ENCODE data around the gene PRDX5.

The PRDX5 gene

DNA sequence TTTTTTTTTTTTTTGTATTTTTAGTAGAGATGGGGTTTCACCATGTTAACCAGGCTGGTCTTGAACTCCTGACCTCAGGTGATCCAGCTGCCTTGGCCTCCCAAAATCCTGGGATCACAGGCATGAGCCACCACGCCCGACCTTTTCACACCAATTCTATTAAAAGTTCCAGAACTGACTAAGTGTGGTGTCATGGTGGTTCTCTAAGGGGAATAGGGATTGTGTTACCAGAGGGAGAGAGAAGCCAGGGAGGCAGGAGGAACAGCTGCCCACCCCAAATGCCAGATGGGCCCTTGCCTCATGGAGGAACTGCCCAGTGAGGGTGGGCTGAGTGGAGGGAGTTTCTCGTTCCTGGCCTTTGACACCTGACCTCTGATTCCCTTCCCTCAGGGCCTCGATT is 47.0 kb downstream of the PRDX5 start:
- Histone ChIP-seq H3F3A (ENCODE audit: insufficient read depth) (no peaks in the 10 kb centered on the region), H3K36me3 (ENCODE audit: low read length) (no peaks in the 10 kb centered on the region), H3K4me2 (ENCODE audit: low read depth, low read length, poor library complexity, severe bottlenecking) (no peak overlapping the region), H3K9me3 (ENCODE audit: insufficient read depth, low read length) (no peaks in the 10 kb centered on the region), H3K9me2 (replicated peaks; ENCODE audit: insufficient read depth, low read length) (no peaks in the 10 kb centered on the region), H3K4me3 (ENCODE audit: insufficient read depth, low read length, poor library complexity, severe bottlenecking) (no peak overlapping the region), H3K9ac (ENCODE audit: low read length) (no peak overlapping the region), H2AFZ (ENCODE audit: low read depth, low read length, severe bottlenecking) (no peak overlapping the region), H3K79me2 (ENCODE audit: insufficient read depth, low read length) (no peaks in the 10 kb centered on the region), H3K27ac (ENCODE audit: low read depth, low read length) (no peak overlapping the region), H4K20me1 (ENCODE audit: low read depth, low read length) (no peaks in the 10 kb centered on the region), H3K27me3 (ENCODE audit: low read length) (no peaks in the 10 kb centered on the region)
- TF ChIP-seq EZH2phosphoT487 (conservative IDR thresholded peaks at IDR 0.05; ENCODE audit: low read length) (no peak), CTCF (IDR thresholded peaks at IDR 0.05; ENCODE audit: insufficient read depth, low read length, poor library complexity, severe bottlenecking) (no peak)

DNA sequence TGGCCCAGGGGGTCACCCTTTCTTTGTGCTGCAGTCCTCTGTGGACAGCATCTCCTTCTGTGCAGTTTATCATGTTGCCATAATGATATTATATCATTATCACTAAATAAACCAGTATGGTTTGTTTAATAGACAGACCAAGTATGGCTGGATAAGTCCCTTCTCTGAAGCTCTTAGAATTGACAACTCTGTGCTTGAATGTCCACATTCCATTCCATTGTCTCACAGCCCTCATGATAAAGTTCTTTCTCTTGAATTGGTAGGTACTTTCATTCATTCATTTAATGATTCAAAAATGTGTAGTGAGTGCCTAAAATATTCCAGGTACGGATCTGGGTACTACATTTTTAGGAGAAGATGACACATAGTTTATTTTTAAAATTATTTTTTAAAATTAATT is 48.8 kb downstream of the PRDX5 start:
- Histone ChIP-seq H3K9me2 (replicated peaks; ENCODE audit: insufficient read depth, low read length) (no peaks in the 10 kb centered on the region), H2AFZ (ENCODE audit: low read depth, low read length, severe bottlenecking) (no peak overlapping the region), H3K27me3 (ENCODE audit: low read length) (no peaks in the 10 kb centered on the region), H3F3A (ENCODE audit: insufficient read depth) (no peaks in the 10 kb centered on the region), H3K9ac (ENCODE audit: low read length) (no peak overlapping the region), H4K20me1 (ENCODE audit: low read depth, low read length) (no peaks in the 10 kb centered on the region), H3K4me2 (ENCODE audit: low read depth, low read length, poor library complexity, severe bottlenecking) (no peak overlapping the region), H3K9me3 (ENCODE audit: insufficient read depth, low read length) (no peaks in the 10 kb centered on the region), H3K36me3 (ENCODE audit: low read length) (no peaks in the 10 kb centered on the region), H3K27ac (ENCODE audit: low read depth, low read length) (no peak overlapping the region), H3K79me2 (ENCODE audit: insufficient read depth, low read length) (no peaks in the 10 kb centered on the region), H3K4me3 (ENCODE audit: insufficient read depth, low read length, poor library complexity, severe bottlenecking) (no peak overlapping the region)
- TF ChIP-seq CTCF (IDR thresholded peaks at IDR 0.05; ENCODE audit: insufficient read depth, low read length, poor library complexity, severe bottlenecking) = no peak
- TF ChIP-seq EZH2phosphoT487 (conservative IDR thresholded peaks at IDR 0.05; ENCODE audit: low read length) = no peak

GRCh38 chr11:64367931-64368672 is 50.2 kb downstream of the PRDX5 start:
- no peaks in the 10 kb centered on the region for H3K9me3 ChIP-seq (ENCODE audit: insufficient read depth, low read length)
- no peaks in the 10 kb centered on the region for H3K79me2 ChIP-seq (ENCODE audit: insufficient read depth, low read length)
- H3K27ac ChIP-seq (ENCODE audit: low read depth, low read length) = no peak overlapping the region
- H3K4me2 ChIP-seq (ENCODE audit: low read depth, low read length, poor library complexity, severe bottlenecking) = no peak overlapping the region
- no peak overlapping the region for H3K9ac ChIP-seq (ENCODE audit: low read length)
- no peaks in the 10 kb centered on the region for H3K27me3 ChIP-seq (ENCODE audit: low read length)
- H2AFZ ChIP-seq (ENCODE audit: low read depth, low read length, severe bottlenecking) = no peak overlapping the region
- no peaks in the 10 kb centered on the region for H3F3A ChIP-seq (ENCODE audit: insufficient read depth)
- no peak overlapping the region for H3K4me3 ChIP-seq (ENCODE audit: insufficient read depth, low read length, poor library complexity, severe bottlenecking)
- H4K20me1 ChIP-seq (ENCODE audit: low read depth, low read length) = no peaks in the 10 kb centered on the region
- no peaks in the 10 kb centered on the region for H3K9me2 ChIP-seq (replicated peaks; ENCODE audit: insufficient read depth, low read length)
- H3K36me3 ChIP-seq (ENCODE audit: low read length) = no peaks in the 10 kb centered on the region
- no peak for TF ChIP-seq CTCF (IDR thresholded peaks at IDR 0.05; ENCODE audit: insufficient read depth, low read length, poor library complexity, severe bottlenecking)
- TF ChIP-seq EZH2phosphoT487 (conservative IDR thresholded peaks at IDR 0.05; ENCODE audit: low read length) = no peak

Measured in SU-DHL-6 (cell line).